ENCODE data around the gene KRTAP4-12.
"Not testable (repeated sequence)": the region's sequence is repeated elsewhere in the genome, so short reads cannot be mapped to it uniquely, and the experiment has no call there.

DNA sequence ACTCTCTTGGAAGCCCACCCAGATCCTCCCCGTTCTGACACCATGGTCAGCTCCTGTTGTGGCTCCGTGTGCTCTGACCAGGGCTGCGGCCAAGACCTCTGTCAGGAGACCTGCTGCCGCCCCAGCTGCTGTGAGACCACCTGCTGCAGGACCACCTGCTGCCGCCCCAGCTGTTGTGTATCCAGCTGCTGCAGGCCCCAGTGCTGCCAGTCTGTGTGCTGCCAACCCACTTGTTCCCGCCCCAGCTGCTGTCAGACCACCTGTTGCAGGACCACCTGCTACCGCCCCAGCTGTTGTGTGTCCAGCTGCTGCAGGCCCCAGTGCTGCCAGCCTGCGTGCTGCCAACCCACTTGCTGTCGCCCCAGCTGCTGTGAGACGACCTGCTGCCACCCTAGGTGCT, 18.6 kb downstream of the KRTAP4-12 start, which contains the start of gene KRTAP4-9:
- TF ChIP-seq, protein P1, sequence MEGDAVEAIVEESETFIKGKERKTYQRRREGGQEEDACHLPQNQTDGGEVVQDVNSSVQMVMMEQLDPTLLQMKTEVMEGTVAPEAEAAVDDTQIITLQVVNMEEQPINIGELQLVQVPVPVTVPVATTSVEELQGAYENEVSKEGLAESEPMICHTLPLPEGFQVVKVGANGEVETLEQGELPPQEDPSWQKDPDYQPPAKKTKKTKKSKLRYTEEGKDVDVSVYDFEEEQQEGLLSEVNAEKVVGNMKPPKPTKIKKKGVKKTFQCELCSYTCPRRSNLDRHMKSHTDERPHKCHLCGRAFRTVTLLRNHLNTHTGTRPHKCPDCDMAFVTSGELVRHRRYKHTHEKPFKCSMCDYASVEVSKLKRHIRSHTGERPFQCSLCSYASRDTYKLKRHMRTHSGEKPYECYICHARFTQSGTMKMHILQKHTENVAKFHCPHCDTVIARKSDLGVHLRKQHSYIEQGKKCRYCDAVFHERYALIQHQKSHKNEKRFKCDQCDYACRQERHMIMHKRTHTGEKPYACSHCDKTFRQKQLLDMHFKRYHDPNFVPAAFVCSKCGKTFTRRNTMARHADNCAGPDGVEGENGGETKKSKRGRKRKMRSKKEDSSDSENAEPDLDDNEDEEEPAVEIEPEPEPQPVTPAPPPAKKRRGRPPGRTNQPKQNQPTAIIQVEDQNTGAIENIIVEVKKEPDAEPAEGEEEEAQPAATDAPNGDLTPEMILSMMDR (IDR thresholded peaks at IDR 0.05) = not testable (repeated sequence)
- TF ChIP-seq POLR2A, POLR2AphosphoS5 (IDR thresholded peaks at IDR 0.05): not testable (repeated sequence)

Data from transverse colon (tissue), 4 donors.